HCT116 (cell line): ENCODE results near the gene PPFIA1.

Experiments
- CBX3 ChIP-seq: IDR thresholded peaks from 2 replicates; pipeline ENCODE4 v1.6.1; 2012; ENCODE audit warnings: low read depth
- CTCF ChIP-seq, 3 experiments: fragments of 200-600 bp in 1 of 3; sonication (generic) in 1 of 3; IDR thresholded peaks in 2 of 3; conservative IDR thresholded peaks in 1 of 3; 2 replicates each; pipeline ENCODE4 v1.5.1; 2012 to 2017; ENCODE audit warnings: low read depth in 2 of 3, low read length in 2 of 3, antibody characterized with exemption in 1 of 3, borderline replicate concordance in 1 of 3, control low read depth in 1 of 3, mild to moderate bottlenecking in 1 of 3, mixed read lengths in 1 of 3, mixed run types in 1 of 3, moderate library complexity in 1 of 3; ENCODE audit not compliant: insufficient read depth in 1 of 3
- EZH2phosphoT487 ChIP-seq: fragments of 200-600 bp; IDR thresholded peaks from 2 replicates; pipeline ENCODE4 v1.6.1; 2018; ENCODE audit warnings: antibody characterized with exemption, borderline replicate concordance
- JUND ChIP-seq: IDR thresholded peaks from 2 replicates; pipeline ENCODE4 v1.6.1; 2012
- MAX ChIP-seq: IDR thresholded peaks from 2 replicates; pipeline ENCODE4 v1.6.1; 2012
- POLR2A ChIP-seq: IDR thresholded peaks from 2 replicates; pipeline ENCODE4 v1.7.0; 2011; ENCODE audit warnings: borderline replicate concordance; ENCODE audit not compliant: insufficient read depth, insufficient read length; ENCODE audit errors: extremely low read depth
- POLR2AphosphoS5 ChIP-seq: IDR thresholded peaks from 2 replicates; pipeline ENCODE4 v1.6.1; 2011; ENCODE audit warnings: mild to moderate bottlenecking, low read depth, low read length, moderate library complexity
- RAD21 ChIP-seq: IDR thresholded peaks from 2 replicates; pipeline ENCODE4 v1.6.1; 2012; ENCODE audit warnings: low read depth, mild to moderate bottlenecking
- YY1 ChIP-seq: IDR thresholded peaks from 2 replicates; pipeline ENCODE4 v1.6.1; 2011; ENCODE audit warnings: low read length, low read depth, moderate library complexity, mild to moderate bottlenecking; ENCODE audit not compliant: insufficient replicate concordance; ENCODE audit errors: extremely low read depth
- ZBTB33 ChIP-seq: IDR thresholded peaks from 2 replicates; pipeline ENCODE4 v1.6.1; 2011; ENCODE audit warnings: mild to moderate bottlenecking, low read length, moderate library complexity; ENCODE audit not compliant: insufficient replicate concordance; ENCODE audit errors: extremely low read depth
- ZNF274 ChIP-seq: fragments of 200-500 bp; sonication (Bioruptor generic); IDR thresholded peaks from 2 replicates; pipeline ENCODE4 v1.6.1; 2014; ENCODE audit warnings: mild to moderate bottlenecking, low read depth, low read length, inconsistent platforms
- TF ChIP-seq, protein P1 (sequence below): IDR thresholded peaks from 2 replicates; pipeline ENCODE4 v1.6.1; 2012; ENCODE audit warnings: low read depth

DNA sequence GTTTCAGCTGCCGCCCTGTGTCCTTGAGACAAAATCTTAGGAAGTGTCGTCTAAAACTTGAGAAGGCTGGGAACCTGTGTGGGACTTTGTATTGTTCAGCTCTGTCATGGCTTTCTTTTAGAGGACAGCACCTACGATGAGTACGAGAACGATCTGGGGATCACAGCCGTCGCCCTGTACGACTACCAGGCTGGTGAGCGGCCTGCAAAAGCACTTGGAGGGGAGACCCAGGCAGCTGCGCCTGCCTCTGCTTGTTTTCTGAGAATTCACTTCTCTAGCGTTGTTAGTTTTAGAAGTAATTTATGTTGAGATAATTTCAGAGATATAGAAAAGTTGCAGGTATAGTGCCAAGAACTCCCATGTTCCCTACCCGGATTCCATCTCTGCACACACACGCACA lies 163.0 kb downstream of the PPFIA1 start:
- TF ChIP-seq ZBTB33 (no peak), CTCF (IDR thresholded peaks at IDR 0.05 in 2 of 3, conservative IDR thresholded peaks at IDR 0.05 in 1 of 3; ENCODE audit: borderline replicate concordance in 1 of 3, insufficient read depth in 1 of 3, low read depth in 2 of 3, low read length in 2 of 3) (no peak), EZH2phosphoT487 (no peak), POLR2AphosphoS5 (no peak), MAX (no peak), CBX3 (no peak), POLR2A (no peak), YY1 (no peak), RAD21 (no peak), JUND (no peak), ZNF274 (no peak)
- TF ChIP-seq, protein P1, sequence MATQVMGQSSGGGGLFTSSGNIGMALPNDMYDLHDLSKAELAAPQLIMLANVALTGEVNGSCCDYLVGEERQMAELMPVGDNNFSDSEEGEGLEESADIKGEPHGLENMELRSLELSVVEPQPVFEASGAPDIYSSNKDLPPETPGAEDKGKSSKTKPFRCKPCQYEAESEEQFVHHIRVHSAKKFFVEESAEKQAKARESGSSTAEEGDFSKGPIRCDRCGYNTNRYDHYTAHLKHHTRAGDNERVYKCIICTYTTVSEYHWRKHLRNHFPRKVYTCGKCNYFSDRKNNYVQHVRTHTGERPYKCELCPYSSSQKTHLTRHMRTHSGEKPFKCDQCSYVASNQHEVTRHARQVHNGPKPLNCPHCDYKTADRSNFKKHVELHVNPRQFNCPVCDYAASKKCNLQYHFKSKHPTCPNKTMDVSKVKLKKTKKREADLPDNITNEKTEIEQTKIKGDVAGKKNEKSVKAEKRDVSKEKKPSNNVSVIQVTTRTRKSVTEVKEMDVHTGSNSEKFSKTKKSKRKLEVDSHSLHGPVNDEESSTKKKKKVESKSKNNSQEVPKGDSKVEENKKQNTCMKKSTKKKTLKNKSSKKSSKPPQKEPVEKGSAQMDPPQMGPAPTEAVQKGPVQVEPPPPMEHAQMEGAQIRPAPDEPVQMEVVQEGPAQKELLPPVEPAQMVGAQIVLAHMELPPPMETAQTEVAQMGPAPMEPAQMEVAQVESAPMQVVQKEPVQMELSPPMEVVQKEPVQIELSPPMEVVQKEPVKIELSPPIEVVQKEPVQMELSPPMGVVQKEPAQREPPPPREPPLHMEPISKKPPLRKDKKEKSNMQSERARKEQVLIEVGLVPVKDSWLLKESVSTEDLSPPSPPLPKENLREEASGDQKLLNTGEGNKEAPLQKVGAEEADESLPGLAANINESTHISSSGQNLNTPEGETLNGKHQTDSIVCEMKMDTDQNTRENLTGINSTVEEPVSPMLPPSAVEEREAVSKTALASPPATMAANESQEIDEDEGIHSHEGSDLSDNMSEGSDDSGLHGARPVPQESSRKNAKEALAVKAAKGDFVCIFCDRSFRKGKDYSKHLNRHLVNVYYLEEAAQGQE = no peak
